Naive B cell (primary cell): ENCODE data around the gene FBH1. TPM values are rescaled to one million over a fixed set of nuclear protein-coding genes. Genes with fewer than 3 reads are reported as not detected.
"Not testable (repeated sequence)": the region's sequence is repeated elsewhere in the genome, so short reads cannot be mapped to it uniquely, and the experiment has no call there.

Experiments used
- ATAC-seq, 2 donors: fragments of 150-1000 bp; cut with Tn5 transposase; 2 replicates each; pipeline ENCODE4 v1.10.0; 2021; ENCODE audit warnings: low read depth in 2 of 2, mild to moderate bottlenecking in 2 of 2, moderate library complexity in 2 of 2
- DNase-seq: peaks from one replicate; pipeline ENCODE4 v3.0.0; 2022
- H3K27ac Mint-ChIP-seq, 6 donors: one replicate each; pipeline ENCODE4 v1.8.0; 2020 to 2022; ENCODE audit warnings: mild to moderate bottlenecking in 6 of 6, mixed read lengths in 6 of 6, moderate library complexity in 5 of 6, inconsistent platforms in 2 of 6
- H3K27me3 Mint-ChIP-seq, 3 donors: one replicate each; pipeline ENCODE4 v1.8.0; 2021 to 2022; ENCODE audit warnings: mixed read lengths in 3 of 3, mild to moderate bottlenecking in 1 of 3
- H3K36me3 Mint-ChIP-seq, 2 donors: one replicate each; pipeline ENCODE4 v1.8.0; 2020 to 2022; ENCODE audit warnings: mixed read lengths in 2 of 2, inconsistent platforms in 1 of 2, mild to moderate bottlenecking in 1 of 2
- H3K4me1 Mint-ChIP-seq, 3 donors: one replicate each; pipeline ENCODE4 v1.8.0; 2020 to 2022; ENCODE audit warnings: mixed read lengths in 3 of 3, inconsistent platforms in 1 of 3, mild to moderate bottlenecking in 1 of 3, moderate library complexity in 1 of 3
- H3K4me3 Mint-ChIP-seq, 8 donors: one replicate each; pipeline ENCODE4 v1.8.0; 2020 to 2022; ENCODE audit warnings: mild to moderate bottlenecking in 8 of 8, mixed read lengths in 8 of 8, moderate library complexity in 8 of 8, inconsistent platforms in 2 of 8
- H3K9me3 Mint-ChIP-seq, 7 donors: one replicate each; pipeline ENCODE4 v1.8.0; 2020 to 2022; ENCODE audit warnings: mixed read lengths in 7 of 7, mild to moderate bottlenecking in 5 of 7, inconsistent platforms in 2 of 7, moderate library complexity in 1 of 7
- polyA plus RNA-seq, 6 donors: library from polyadenylated mRNA; unstranded; fragments of 300-500 nt; fragmentation: Illumina TruSeq; gene quantifications; one replicate each; pipeline ENCODE4 v1.2.3, GENCODE V29; 2021; ENCODE audit warnings: low read depth in 6 of 6

The FBH1 gene
- 100 to 1,000 TPM in 2 of 6 donors, 10 to 100 TPM in 4; 93.4 to 123 (median 95.2) TPM for polyA plus RNA-seq

GRCh38 chr10:5889624-5890451 is at the start of gene FBH1, which contains the start of gene ANKRD16:
FBH1 (plus strand) TSS chr10:5890243; CDS start chr10:5890346, 103 bp downstream.
ANKRD16 (minus strand) TSS chr10:5889893; CDS start chr10:5889354, 539 bp downstream.
- Mint-ChIP-seq H3K4me1 (peaks cover 46 to 57% (median 51%) of the 10 kb centered on the region in 3 donors), H3K9me3 (no peaks in the 10 kb centered on the region), H3K27me3 (no peaks in the 10 kb centered on the region), H3K27ac (peak within 1 kb of the TSS; percentile 85 to 96 (median 92)), H3K36me3 (peaks cover 5 to 7% of the 10 kb centered on the region in 2 donors), H3K4me3 (peak within 1 kb of the TSS; percentile 93 to 96 (median 96))
- DNase-seq (peak; percentile 98), ATAC-seq (peak; percentile 82)

DNA sequence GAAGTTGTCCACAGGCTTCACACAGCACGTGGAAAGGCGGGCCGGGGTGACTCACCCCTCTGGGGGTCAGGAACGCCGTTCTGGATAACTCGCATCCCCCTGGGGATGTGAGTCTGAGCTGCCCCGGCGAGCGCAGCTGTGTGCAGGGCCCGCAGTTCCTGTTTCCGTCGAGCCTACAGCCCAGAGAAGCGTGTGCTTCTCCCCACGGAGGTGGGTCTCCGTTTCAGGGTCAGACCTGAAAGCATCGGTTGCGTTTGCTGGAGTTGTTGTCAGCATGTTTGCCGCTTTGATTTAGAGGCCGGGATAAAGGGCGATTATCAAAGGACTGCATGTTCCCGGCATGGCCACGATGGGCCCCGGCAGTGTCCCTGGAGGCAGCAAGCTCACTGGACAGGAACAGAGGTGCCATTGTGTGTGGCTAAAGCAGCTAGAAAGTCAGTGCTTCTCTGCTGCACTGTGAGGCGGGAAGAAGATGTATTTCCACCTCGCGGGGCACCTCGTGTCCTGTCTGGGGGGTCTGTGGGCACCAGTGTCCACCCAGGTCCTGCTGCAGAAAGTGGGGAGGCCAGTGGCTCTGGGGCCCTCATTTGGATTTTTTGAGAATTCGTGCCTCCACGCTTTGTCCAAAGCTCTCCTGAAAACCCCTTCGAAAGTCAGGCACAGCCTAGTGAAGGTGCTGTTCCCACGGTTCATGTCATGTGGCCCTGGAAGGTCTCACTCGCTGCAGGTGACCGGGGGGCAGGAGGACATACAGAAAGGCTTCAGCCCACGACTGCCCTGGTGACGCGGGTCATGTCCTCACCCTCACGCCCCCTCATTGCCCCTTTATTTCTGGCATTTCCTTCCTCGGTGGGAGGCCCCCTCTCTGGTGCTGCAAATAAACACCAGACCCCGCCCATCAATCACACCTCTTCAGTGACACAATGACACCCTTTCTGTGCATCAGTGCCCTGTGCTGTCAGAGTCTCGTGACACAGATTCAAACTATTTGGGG is 49.4 kb upstream of the FBH1 start:
- ATAC-seq (peak; percentile 75 to 82), DNase-seq (peak; percentile 91)
- Mint-ChIP-seq H3K4me1 (peaks cover 47 to 86% (median 63%) of the 10 kb centered on the region in 3 donors), H3K27ac (peak overlapping the region; percentile 100), H3K36me3 (no peaks in the 10 kb centered on the region), H3K9me3 (no peaks in the 10 kb centered on the region), H3K27me3 (no peaks in the 10 kb centered on the region), H3K4me3 (peak overlapping the region; percentile 82 to 94 (median 92))

GRCh38 chr10:5841965-5842364 is 48.1 kb upstream of the FBH1 start:
- ATAC-seq (no peak), DNase-seq (no peak)
- Mint-ChIP-seq H3K36me3 (no peaks in the 10 kb centered on the region), H3K27ac (peak overlapping the region; percentile 100), H3K4me1 (peaks cover 56 to 91% (median 70%) of the 10 kb centered on the region in 3 donors), H3K9me3 (no peaks in the 10 kb centered on the region), H3K4me3 (peak overlapping the region; percentile 57 to 94 (median 88)), H3K27me3 (no peaks in the 10 kb centered on the region)

DNA sequence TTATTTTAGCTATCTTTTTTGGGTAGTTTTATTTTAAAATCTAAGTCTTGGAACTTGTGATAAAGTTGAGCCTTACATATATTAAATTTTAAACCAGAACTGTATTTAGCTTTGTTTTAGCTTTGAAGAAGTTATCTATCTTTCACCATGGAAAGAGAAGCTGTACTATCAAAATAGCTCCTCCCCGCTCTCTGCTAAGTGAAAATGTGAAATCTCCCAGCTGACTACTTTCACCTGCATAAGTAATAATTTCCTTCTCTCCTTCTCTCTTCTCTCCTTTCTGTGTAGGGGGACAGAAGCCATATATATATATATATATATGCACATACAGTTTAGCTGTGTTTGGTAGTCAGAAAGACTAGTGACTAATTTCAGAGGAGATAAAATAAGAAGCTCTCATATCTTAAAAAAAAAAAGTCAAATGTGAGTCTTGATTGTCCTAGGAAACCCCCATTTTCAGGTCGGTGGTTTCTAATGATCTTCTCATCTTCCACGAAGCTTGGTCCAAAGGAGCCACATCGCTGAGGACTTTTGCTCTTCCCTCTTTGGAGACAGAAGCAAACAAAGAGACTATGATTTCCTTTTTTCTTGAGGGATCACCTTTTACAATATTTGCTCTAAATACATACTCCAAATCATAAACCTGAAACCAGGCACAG is 46.2 kb upstream of the FBH1 start:
- Mint-ChIP-seq H3K27me3 (no peaks in the 10 kb centered on the region), H3K36me3 (no peaks in the 10 kb centered on the region), H3K4me1 (peaks cover 51 to 78% (median 58%) of the 10 kb centered on the region in 3 donors), H3K9me3 (no peaks in the 10 kb centered on the region), H3K4me3 (peak overlapping the region; percentile 53 to 85 (median 76)), H3K27ac (peak overlapping the region; percentile 98 to 100 (median 100))
- peak; percentile 38 for DNase-seq
- peak in 1 of 2 donors; percentile 13 for ATAC-seq

DNA sequence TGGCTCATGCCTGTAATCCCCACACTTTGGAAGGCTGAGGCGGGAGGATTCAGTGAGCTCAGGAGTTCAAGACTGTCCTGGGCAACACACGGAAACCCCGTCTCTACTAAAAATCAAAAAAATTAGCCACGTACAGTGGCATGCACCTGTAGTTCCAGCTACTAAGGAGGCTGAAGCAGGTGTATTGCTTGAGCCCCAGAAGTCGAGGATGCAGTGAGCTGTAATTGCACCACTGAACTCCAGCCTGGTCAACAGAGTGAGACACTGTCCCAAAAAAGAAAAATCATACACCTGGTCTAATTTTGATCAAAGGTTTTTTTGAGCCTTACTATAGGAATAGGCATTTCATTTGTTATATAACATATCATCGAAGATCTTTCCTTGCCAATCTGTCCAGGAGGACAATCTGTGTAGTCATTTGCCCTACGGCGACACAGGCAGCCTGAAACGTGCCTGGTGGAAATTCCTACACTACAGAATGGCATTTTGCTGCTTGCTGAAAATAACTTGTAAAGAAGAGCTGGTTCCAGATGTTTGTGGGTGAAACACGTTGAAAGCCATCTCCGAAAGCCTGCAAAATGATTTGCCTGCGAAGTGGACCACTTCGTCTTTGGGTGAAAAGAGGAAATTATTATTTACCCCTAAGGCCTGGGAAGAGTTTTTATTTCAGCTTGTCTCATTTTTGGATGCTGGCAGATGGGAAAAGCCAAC is 45.5 kb upstream of the FBH1 start:
- Mint-ChIP-seq H3K27ac (peak overlapping the region; percentile 98 to 100 (median 100)), H3K9me3 (no peaks in the 10 kb centered on the region), H3K4me3 (peak overlapping the region; percentile 53 to 85 (median 76)), H3K4me1 (peaks cover 54 to 71% (median 55%) of the 10 kb centered on the region in 3 donors), H3K36me3 (no peaks in the 10 kb centered on the region), H3K27me3 (no peaks in the 10 kb centered on the region)
- ATAC-seq (no peak), DNase-seq (no peak)

DNA sequence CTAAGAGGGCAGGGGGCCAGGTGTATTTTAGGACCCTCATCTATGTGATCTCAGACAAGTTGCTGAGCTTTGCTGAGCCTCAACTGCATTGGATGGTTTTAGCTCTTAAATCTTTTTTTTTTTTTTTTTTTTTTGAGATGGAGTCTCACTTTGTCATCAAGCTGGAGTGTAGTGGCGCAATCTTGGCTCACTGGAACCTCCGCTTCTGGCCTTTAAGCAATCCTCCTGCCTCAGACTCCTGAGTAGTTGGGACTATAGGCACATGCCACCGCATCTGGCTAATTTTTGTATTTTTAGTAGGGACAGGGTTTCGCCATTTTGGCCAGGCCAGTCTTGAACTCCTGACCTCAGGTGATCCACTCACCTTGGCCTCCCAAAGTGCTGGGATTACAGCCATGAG is 43.4 kb upstream of the FBH1 start:
- H3K4me3 Mint-ChIP-seq, result peak overlapping the region in 5 of 8 donors; percentile 8 to 77 (median 66)
- DNase-seq, H3K9me3 Mint-ChIP-seq, H3K36me3 Mint-ChIP-seq, ATAC-seq, H3K27me3 Mint-ChIP-seq: not testable (repeated sequence)
- peaks cover 33 to 58% (median 36%) of the 10 kb centered on the region in 3 donors for H3K4me1 Mint-ChIP-seq
- peak overlapping the region in 5 of 6 donors; percentile 97 to 100 (median 99) for H3K27ac Mint-ChIP-seq

DNA sequence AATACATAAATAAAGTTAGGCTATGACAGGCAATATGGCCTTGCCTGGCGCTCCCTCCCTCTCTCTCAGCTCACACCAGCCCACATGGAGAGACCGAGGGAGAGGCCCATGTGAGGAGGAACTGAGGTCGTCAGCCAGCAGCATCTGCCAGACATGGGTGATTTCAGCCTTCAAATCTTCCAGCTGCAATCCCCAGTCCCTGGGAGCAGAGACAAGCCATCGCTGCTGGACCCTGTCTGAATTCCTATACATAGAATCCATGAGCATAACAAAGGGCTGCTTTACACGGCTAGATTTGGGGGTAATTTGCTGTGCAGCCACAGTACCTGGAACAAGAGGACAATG is 35.9 kb upstream of the FBH1 start:
- no peak for ATAC-seq
- DNase-seq, result no peak
- Mint-ChIP-seq H3K4me3 (peak overlapping the region in 1 of 8 donors; percentile 75), H3K36me3 (no peaks in the 10 kb centered on the region), H3K9me3 (peaks cover 0 to 4% (median 0%) of the 10 kb centered on the region in 7 donors), H3K27me3 (no peaks in the 10 kb centered on the region), H3K4me1 (peaks cover 20 to 25% (median 22%) of the 10 kb centered on the region in 3 donors), H3K27ac (peak overlapping the region in 5 of 6 donors; percentile 48 to 88 (median 78))

DNA sequence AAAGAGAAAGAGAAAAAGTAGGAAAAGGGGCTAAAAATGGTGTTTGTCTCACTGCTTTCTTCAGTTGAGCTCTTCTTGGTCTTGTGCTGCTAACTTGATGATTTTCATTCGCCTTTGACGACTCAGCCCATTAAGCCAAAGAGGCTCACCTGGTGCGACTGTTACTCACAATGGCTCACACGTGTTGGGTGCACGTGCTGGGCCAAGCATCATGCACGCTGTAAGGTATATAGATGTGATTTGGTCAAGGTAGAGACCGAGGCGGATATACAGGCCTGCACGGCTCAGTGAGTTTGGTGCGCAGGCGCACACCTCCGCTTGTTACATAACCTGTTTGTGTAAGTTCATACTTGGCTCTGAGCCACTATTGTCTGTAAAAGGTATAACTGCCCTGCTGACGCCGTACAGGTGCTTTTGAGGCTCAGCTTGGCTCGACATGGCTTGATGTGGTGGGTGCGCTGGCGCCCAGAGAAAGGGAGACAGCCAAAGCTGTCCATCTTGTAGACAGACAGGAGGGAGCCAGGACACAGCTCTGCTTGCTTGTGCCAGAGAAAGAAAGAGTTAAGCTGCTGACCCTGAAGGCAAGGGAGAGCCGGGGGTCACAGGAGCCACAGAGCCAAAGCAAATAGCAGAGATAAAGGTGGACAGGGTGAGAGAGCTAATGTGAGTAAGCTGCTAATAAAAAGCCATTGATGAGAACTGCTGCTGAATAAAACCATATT is 33.9 kb upstream of the FBH1 start:
- H3K27me3 Mint-ChIP-seq, result no peaks in the 10 kb centered on the region
- ATAC-seq (no peak), DNase-seq (no peak)
- H3K27ac Mint-ChIP-seq, result peak overlapping the region in 3 of 6 donors; percentile 50 to 87 (median 74)
- H3K4me1 Mint-ChIP-seq, result peaks cover 17 to 22% (median 21%) of the 10 kb centered on the region in 3 donors
- H3K9me3 Mint-ChIP-seq, result peaks cover 0 to 4% (median 0%) of the 10 kb centered on the region in 7 donors
- H3K4me3 Mint-ChIP-seq, result peak overlapping the region in 2 of 8 donors; percentile 8 to 28
- no peaks in the 10 kb centered on the region for H3K36me3 Mint-ChIP-seq

- DNase-seq, result no peak
- Mint-ChIP-seq H3K27ac (peak overlapping the region in 1 of 6 donors; percentile 41), H3K4me3 (peak overlapping the region in 1 of 8 donors; percentile 28), H3K9me3 (peaks cover 0 to 4% (median 0%) of the 10 kb centered on the region in 7 donors), H3K36me3 (no peaks in the 10 kb centered on the region), H3K4me1 (peaks cover 17 to 22% (median 18%) of the 10 kb centered on the region in 3 donors), H3K27me3 (no peaks in the 10 kb centered on the region)
- ATAC-seq, result no peak
These were observed 33.4 kb upstream of the FBH1 start for GRCh38 chr10:5856701-5857004.

DNA sequence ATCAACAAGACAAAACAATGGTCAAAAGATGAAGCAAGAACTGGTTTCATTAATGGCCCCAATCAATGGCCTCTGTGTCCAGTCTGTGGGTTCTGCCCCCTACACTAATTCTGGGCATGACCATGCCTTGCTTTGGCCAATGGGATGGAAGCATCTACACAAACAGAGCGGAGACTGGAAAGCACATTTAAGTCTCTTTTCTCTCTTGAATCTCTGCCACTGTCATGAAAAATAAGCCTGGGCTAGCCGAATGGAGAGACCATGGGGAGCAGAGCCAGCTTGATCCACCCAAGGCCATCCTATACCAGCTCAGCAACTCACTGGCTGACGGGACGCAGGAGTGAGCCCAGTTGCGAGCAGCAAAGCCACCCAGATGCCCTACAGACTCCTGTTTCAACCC is 31.2 kb upstream of the FBH1 start:
- DNase-seq (no peak), ATAC-seq (no peak)
- Mint-ChIP-seq H3K36me3 (peaks cover 0 to 5% of the 10 kb centered on the region in 2 donors), H3K4me3 (no peak overlapping the region), H3K27ac (no peak overlapping the region), H3K27me3 (no peaks in the 10 kb centered on the region), H3K9me3 (no peaks in the 10 kb centered on the region), H3K4me1 (peaks cover 16 to 20% (median 18%) of the 10 kb centered on the region in 3 donors)

DNA sequence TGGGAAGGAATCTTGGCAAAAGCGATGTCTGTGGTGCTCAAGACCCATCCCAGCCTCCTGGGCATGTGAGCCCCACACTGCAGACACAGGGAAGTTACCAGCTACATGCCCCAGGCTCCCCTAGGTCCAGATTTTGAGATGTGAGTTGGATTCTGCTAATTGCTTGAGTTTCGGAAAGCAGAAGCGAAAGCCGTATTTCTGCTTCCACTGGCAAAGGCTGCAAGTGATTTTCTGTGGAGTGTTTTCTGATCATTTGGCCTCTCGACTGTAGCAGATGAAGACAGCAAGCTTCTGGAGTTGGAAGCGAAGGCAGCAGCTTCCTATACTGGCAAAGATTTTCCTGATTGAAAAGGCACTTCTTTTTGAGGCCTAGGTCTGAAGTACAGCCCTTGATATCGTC is 30.0 kb upstream of the FBH1 start:
- DNase-seq (no peak), ATAC-seq (no peak)
- H3K9me3 Mint-ChIP-seq, result peaks cover 0 to 1% (median 0%) of the 10 kb centered on the region in 7 donors
- H3K4me1 Mint-ChIP-seq, result peaks cover 12 to 15% (median 14%) of the 10 kb centered on the region in 3 donors
- H3K36me3 Mint-ChIP-seq, result peaks cover 0 to 5% of the 10 kb centered on the region in 2 donors
- H3K27ac Mint-ChIP-seq, result peak overlapping the region in 1 of 6 donors; percentile 47
- H3K27me3 Mint-ChIP-seq, result no peaks in the 10 kb centered on the region
- no peak overlapping the region for H3K4me3 Mint-ChIP-seq
